Heart right ventricle (tissue), 16 donors: Measurements from ENCODE around the gene HSF2. TPM values are rescaled to one million over a fixed set of nuclear protein-coding genes. Genes with fewer than 3 reads are reported as not detected.

Experiments
- ATAC-seq, 8 donors: fragments of 200-7000 bp; cut with Tn5 transposase; one replicate each; pipeline ENCODE4 v1.9.1; 2020; ENCODE audit warnings: mild to moderate bottlenecking in 8 of 8, moderate library complexity in 8 of 8, moderate number of reproducible peaks in 1 of 8
- DNase-seq, 2 donors: peaks; one replicate each; pipeline ENCODE4 v3.0.0-alpha.2; 2020
- H3K27ac ChIP-seq, 10 donors: fragments of 200-600 bp; sonication (generic) in 2 of 10; one replicate each; pipeline versions ENCODE4 v1.5.0 to v1.8.0; 2020 to 2022; ENCODE audit warnings: mild to moderate bottlenecking in 3 of 10
- H3K27me3 ChIP-seq, 7 donors: fragments of 200-600 bp; one replicate each; pipeline ENCODE4 v1.8.0; 2021 to 2022; ENCODE audit warnings: mild to moderate bottlenecking in 2 of 7
- H3K36me3 ChIP-seq, 9 donors: fragments of 200-600 bp; sonication (generic) in 1 of 9; one replicate each; pipeline versions ENCODE4 v1.5.0 to v1.8.0; 2020 to 2022; ENCODE audit warnings: mild to moderate bottlenecking in 2 of 9
- H3K4me1 ChIP-seq, 9 donors: fragments of 200-600 bp; sonication (generic) in 1 of 9; one replicate each; pipeline versions ENCODE4 v1.5.0 to v1.8.0; 2020 to 2022; ENCODE audit warnings: mild to moderate bottlenecking in 4 of 9
- H3K4me3 ChIP-seq, 10 donors: fragments of 200-600 bp; sonication (generic) in 2 of 10; one replicate each; pipeline versions ENCODE4 v1.5.0 to v1.8.0; 2020 to 2022; ENCODE audit warnings: mild to moderate bottlenecking in 7 of 10, moderate library complexity in 2 of 10
- H3K9me3 ChIP-seq, 11 donors: fragments of 200-600 bp in 10 of 11; sonication (generic) in 2 of 11; one replicate each; pipeline versions ENCODE4 v1.5.0 to v1.8.0; 2013 to 2022; ENCODE audit warnings: mild to moderate bottlenecking in 2 of 11, control low read depth in 1 of 11, moderate library complexity in 1 of 11
- CTCF ChIP-seq, 9 donors: fragments of 200-600 bp; sonication (generic) in 2 of 9; IDR thresholded peaks; one replicate each; pipeline versions ENCODE4 v1.5.0 to v1.8.0; 2021 to 2022; ENCODE audit warnings: antibody characterized with exemption in 9 of 9, mild to moderate bottlenecking in 5 of 9, moderate library complexity in 1 of 9
- WGBS, 2 donors: extraction: QIAGEN DNeasy Blood & Tissue Kit; methylation state at CpG; one replicate each; pipeline ENCODE4 v1.1.7; 2013; ENCODE audit warnings: inconsistent platforms in 1 of 2; 5-methylcytosine and 5-hydroxymethylcytosine counted together
- intact Hi-C, 10 donors: fragments of 100-400 bp; cut with DNase I; formaldehyde crosslinking; loops; one replicate each; pipeline versions ENCODE4 v1.11.1 to v1.14.2; 2022
- polyA plus RNA-seq, 2 donors: library from polyadenylated mRNA; stranded (reverse); fragments of 200-250 nt; gene quantifications; one replicate each; pipeline ENCODE4 v1.2.3, GENCODE V29; 2013
- total RNA-seq, 10 donors: library from RNA; stranded (reverse); fragmentation: NEBNext Ultra II Directional in 3 of 10; extraction: Animal tissue kit (Norgen Biotek cat#: 25700) in 3 of 10; gene quantifications; one replicate each; pipeline versions ENCODE4 v1.2.1 to v1.2.4, GENCODE V29; 2021 to 2023
- donor health status: Arrhythmogenic right ventricular cardiomyopathy.
- donor health status: ischemic (EF 13 %, LVEDD 7.1; RV severe dilation, severe dysfunction).
- donor health status: healthy with polysubstance abuse.
- donor health status: DM: no; HTN: yes; CAD: no.
- donor health status: DM: no; HTN: no; CAD: no.
- donor health status: ischemic (EF 25% LVEDD 6.9; RV normal size, moderate dysfunction).
- donor health status: ischemic (EF 25% LVEDD 5.7; RV mildly dilated, moderate dysfunction).
- donor health status: healthy.
- donor health status: DM: yes; HTN: yes; CAD: no.
- donor health status: Ischemic cardiomyopathy.
- donor health status: ischemic (EF 35%, LVEDD 5.7; RV mildly dilated, moderate dysfunction).
- donor health status: nonischemic (EF 11% LVEDD 7.7; RV severe dilation, severe dysfunction).
- donor health status: DM: yes; HTN: yes; CAD: no.
- donor health status: PGD.
- donor health status: ischemic (EF 29% LVEDD 5.4; RV normal size, mild dysfunction).
- donor health status: nonischemic (EF 23%, LVEDD 6.1; RV moderate dilation, normal function).

HSF2 gene
- total and polyA plus RNA-seq, 12 donors, result 13.8 to 28.7 (median 23.1) TPM

- DNase-seq (peak; percentile 95 to 96), ATAC-seq (peak; percentile 99 to 100 (median 99))
- intact Hi-C loops, result loop anchor here in 7 of 10 donors (2.0 to 10.0 kb wide), 4 partner anchors 53 to 74 kb away; partner anchors contain the start of gene HSF2 (in 3 of the 7)
- Histone ChIP-seq H3K36me3 (peaks cover 0 to 13% (median 0%) of the 10 kb centered on the region in 9 donors), H3K4me3 (peak within 1 kb of the TSS; percentile 64 to 92 (median 82)), H3K27ac (peak within 1 kb of the TSS; percentile 83 to 98 (median 92)), H3K9me3 (no peaks in the 10 kb centered on the region), H3K4me1 (peaks cover 0 to 53% (median 43%) of the 10 kb centered on the region in 9 donors), H3K27me3 (no peaks in the 10 kb centered on the region)
- 0 to 1% methylated on average over 49 of the region's 49 CpGs for WGBS, 2 donors
- no peak for TF ChIP-seq CTCF (IDR thresholded peaks at IDR 0.05)
Measured at GRCh38 chr6:122471107-122472021, 71.9 kb downstream of the HSF2 start, which contains the start of gene SERINC1. Gene SERINC1 (minus strand): TSS chr6:122471807. CDS start chr6:122471737, 70 bp downstream.

- ATAC-seq, result peak in 6 of 8 donors; percentile 30 to 66 (median 54)
- intact Hi-C loops, result loop anchor here in 5 of 10 donors (5.0 to 10.0 kb wide), 3 partner anchors 53 to 75 kb away; partner anchors contain the start of gene HSF2 (in 1 of the 5)
Measured at GRCh38 chr6:122472022-122472340, 72.5 kb downstream of the HSF2 start.

DNA sequence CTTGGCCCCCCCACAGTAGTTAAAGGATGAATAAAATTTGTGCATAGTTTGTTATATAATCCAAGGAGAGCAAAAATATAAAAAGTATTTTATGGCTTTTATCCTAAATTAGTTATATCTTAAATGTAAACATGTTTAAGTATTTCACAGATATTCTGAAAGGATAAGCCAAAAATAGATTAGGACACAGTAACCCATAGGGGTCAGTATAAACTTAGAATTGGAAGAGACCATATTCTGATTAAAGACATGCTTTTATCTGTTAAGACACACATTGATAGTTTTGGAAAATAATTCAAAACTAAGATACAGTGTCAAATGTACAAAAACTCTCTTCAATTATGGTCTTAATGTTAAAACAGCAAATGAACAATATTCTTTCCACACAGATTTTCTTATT, 76.7 kb downstream of the HSF2 start:
- no peak overlapping the region for H3K4me3 ChIP-seq
- H3K36me3 ChIP-seq, result no peaks in the 10 kb centered on the region
- no peak for ATAC-seq
- DNase-seq, result no peak
- H3K9me3 ChIP-seq, result no peaks in the 10 kb centered on the region
- intact Hi-C loops, result loop anchor here in 6 of 10 donors (2.0 to 10.0 kb wide), 4 partner anchors 49 to 56 kb away; no protein-coding TSS in a partner anchor
- no peak overlapping the region for H3K27ac ChIP-seq
- H3K27me3 ChIP-seq, result no peaks in the 10 kb centered on the region
- TF ChIP-seq CTCF (IDR thresholded peaks at IDR 0.05), result peak in 6 of 9 donors; percentile 36 to 61 (median 52)
- H3K4me1 ChIP-seq, result peaks cover 0 to 9% (median 6%) of the 10 kb centered on the region in 9 donors

More at GRCh38 chr6:122472022-122472340, 72.5 kb downstream of the HSF2 start:
- Histone ChIP-seq H3K27ac (peak overlapping the region in 9 of 10 donors; percentile 83 to 98 (median 92)), H3K4me1 (peaks cover 0 to 47% (median 42%) of the 10 kb centered on the region in 9 donors), H3K9me3 (no peaks in the 10 kb centered on the region), H3K27me3 (no peaks in the 10 kb centered on the region), H3K36me3 (peaks cover 0 to 7% (median 0%) of the 10 kb centered on the region in 9 donors), H3K4me3 (peak overlapping the region; percentile 64 to 92 (median 82))
- no peak for DNase-seq
- 5 to 7% methylated on average over 8 of the region's 8 CpGs for WGBS, 2 donors
- no peak for TF ChIP-seq CTCF (IDR thresholded peaks at IDR 0.05)

DNA sequence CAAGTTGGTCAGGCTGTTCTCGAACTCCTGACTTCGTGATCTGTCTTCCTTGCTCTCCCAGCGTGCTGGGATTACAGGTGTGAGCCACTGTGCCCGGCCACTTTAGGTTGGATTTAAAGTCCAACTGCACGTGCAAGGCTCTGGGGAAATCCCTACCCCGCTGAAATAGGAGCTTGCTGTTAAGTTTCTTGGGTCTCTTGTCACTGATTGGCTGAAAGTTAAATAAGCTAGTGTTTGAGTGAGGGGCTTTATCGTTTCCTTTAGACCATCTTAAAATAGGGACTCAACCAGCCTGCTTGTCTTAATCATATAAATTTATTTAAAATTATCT, 83.3 kb downstream of the HSF2 start:
- TF ChIP-seq CTCF (IDR thresholded peaks at IDR 0.05), result no peak
- H3K9me3 ChIP-seq, result no peaks in the 10 kb centered on the region
- H3K27ac ChIP-seq, result no peak overlapping the region
- DNase-seq (no peak), ATAC-seq (no peak)
- H3K27me3 ChIP-seq, result no peaks in the 10 kb centered on the region
- intact Hi-C loops, result no loop called here
- 68 to 71% methylated on average over 7 of the region's 7 CpGs for WGBS, 2 donors
- no peaks in the 10 kb centered on the region for H3K4me1 ChIP-seq
- no peak overlapping the region for H3K4me3 ChIP-seq
- no peaks in the 10 kb centered on the region for H3K36me3 ChIP-seq

Other genes with a start within 250 kb of the HSF2 start
- 100 to 1,000 TPM; 156 to 206 (median 178) TPM for gene SERINC1, start 72.2 kb downstream of the HSF2 start, total RNA-seq
- 100 to 1,000 TPM in 1 of 2 donors, 10 to 100 TPM in 1; 44.8 to 103 TPM for gene SERINC1, start 72.2 kb downstream of the HSF2 start, polyA plus RNA-seq
- gene PKIB, start 210.8 kb downstream of the HSF2 start, total RNA-seq, result under 1 TPM in 7 of 10 donors, not detected in 3; 0.26 to 0.96 (median 0.39) TPM
- under 1 TPM in 1 of 2 donors, not detected in 1; 0.33 TPM for gene PKIB, start 210.8 kb downstream of the HSF2 start, polyA plus RNA-seq